ENCODE results near the gene GFER. TPM values are rescaled to one million over a fixed set of nuclear protein-coding genes. Genes with fewer than 3 reads are reported as not detected.

Gene GFER
- total and polyA plus RNA-seq, 10 of the 15 experiments (the other 5 are each of a cell fraction or from before 2014, with no cell fraction given) = 2.4 to 57.7 (median 31.3) TPM

- peaks cover 16% of the 10 kb centered on the region for H3K4me1 ChIP-seq (ENCODE audit: control insufficient read depth, insufficient read depth, low read length)
- ChIA-PET RAD21 (ENCODE audit: unreplicated experiment) (interaction anchor here (0.6 to 1.9 kb wide), 6 partner anchors 18 to 1195 kb away, joined by 3 to 7 read pairs (median 3); partner anchors contain the start of genes NOXO1, NUBP2 and SPSB3), POLR2A (interaction anchor here (0.6 to 3.3 kb wide), 17 partner anchors 8 to 305 kb away, joined by 3 to 25 read pairs (median 7); partner anchors contain the start of genes MSRB1, NOXO1, NUBP2 and SPSB3), CTCF (interaction anchor here (0.6 to 1.2 kb wide), 3 partner anchors 27 to 287 kb away, joined by 3 read pairs; partner anchors contain the start of gene ECI1), SMC1A (ENCODE audit: uncharacterized antibody, unreplicated experiment) (interaction anchor here (1.0 to 1.7 kb wide), 2 partner anchors 18 to 21 kb away, joined by 5 to 7 read pairs; partner anchors contain the start of genes MSRB1 and NOXO1)
- FAIRE-seq (no peak), ATAC-seq (peak; percentile 5), DNase-seq (ENCODE audit: low read depth, low spot score) (no peak)
- no TSS peak for BruUV-seq (replicated peaks)
- no peaks in the 10 kb centered on the region for H3K27me3 ChIP-seq (replicated peaks in 1 of 2; ENCODE audit: control insufficient read depth in 2 of 2, insufficient read depth in 2 of 2, low read length in 1 of 2)
- peak overlapping the region; percentile 98 for H3K4me3 ChIP-seq
- no peak overlapping the region for H2AFZ ChIP-seq (ENCODE audit: control insufficient read depth, low read depth, low read length)
- whole genome bisulfite sequencing (ENCODE audit: insufficient coverage, insufficient replicate concordance, low lambda C conversion rate, missing lambda C conversion rate) = under 1% methylated on average over 28 of the region's 44 CpGs
- in situ Hi-C loops (cut with MboI) (no loop called here), intact Hi-C loops (cut with micrococcal nuclease; ENCODE audit: unreplicated experiment) (no loop called here)
- peak overlapping the region; percentile 99 for H3K9ac ChIP-seq (ENCODE audit: control insufficient read depth, insufficient read depth, low read length)
- H3K27ac ChIP-seq (ENCODE audit: control insufficient read depth, insufficient read depth) = peak overlapping the region; percentile 90
- TF ChIP-seq FOS (IDR thresholded peaks at IDR 0.05; ENCODE audit: borderline replicate concordance, extremely low read depth, insufficient read length) (no peak), POLR2AphosphoS5 (IDR thresholded peaks at IDR 0.05; ENCODE audit: low read length) (peak; percentile 83), NKRF (conservative IDR thresholded peaks at IDR 0.05) (0 out of 2 replicates have a peak, but pooled peaks have one; percentile 41), WRNIP1 (IDR thresholded peaks at IDR 0.05; ENCODE audit: borderline replicate concordance, low read depth, low read length) (no peak), CEBPZ (IDR thresholded peaks at IDR 0.05; ENCODE audit: low read depth, low read length) (no peak), SIN3A (IDR thresholded peaks at IDR 0.05; ENCODE audit: low read depth, low read length) (peak; percentile 72; the same call in 1 of the 2 replicates), POLR2A (IDR thresholded peaks at IDR 0.05; ENCODE audit: low read depth, low read length) (peak; percentile 69), NR2F1 (conservative IDR thresholded peaks at IDR 0.05) (peak; percentile 49; the same call in 1 of the 2 replicates)
- TF ChIP-seq, protein P1, sequence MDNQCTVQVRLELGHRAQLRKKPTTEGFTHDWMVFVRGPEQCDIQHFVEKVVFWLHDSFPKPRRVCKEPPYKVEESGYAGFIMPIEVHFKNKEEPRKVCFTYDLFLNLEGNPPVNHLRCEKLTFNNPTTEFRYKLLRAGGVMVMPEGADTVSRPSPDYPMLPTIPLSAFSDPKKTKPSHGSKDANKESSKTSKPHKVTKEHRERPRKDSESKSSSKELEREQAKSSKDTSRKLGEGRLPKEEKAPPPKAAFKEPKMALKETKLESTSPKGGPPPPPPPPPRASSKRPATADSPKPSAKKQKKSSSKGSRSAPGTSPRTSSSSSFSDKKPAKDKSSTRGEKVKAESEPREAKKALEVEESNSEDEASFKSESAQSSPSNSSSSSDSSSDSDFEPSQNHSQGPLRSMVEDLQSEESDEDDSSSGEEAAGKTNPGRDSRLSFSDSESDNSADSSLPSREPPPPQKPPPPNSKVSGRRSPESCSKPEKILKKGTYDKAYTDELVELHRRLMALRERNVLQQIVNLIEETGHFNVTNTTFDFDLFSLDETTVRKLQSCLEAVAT (IDR thresholded peaks at IDR 0.05) = peak; percentile 28; the same call in 1 of the 2 replicates
- peaks cover 6% of the 10 kb centered on the region; the same call in 1 of the 2 replicates for H4K20me1 ChIP-seq (ENCODE audit: control insufficient read depth, insufficient read depth)
- H3K4me2 ChIP-seq (ENCODE audit: control insufficient read depth, insufficient read depth) = peak overlapping the region; percentile 83
- peaks cover 11 to 13% of the 10 kb centered on the region in 2 experiments; a peak in 3 of 4 replicates for H3K36me3 ChIP-seq (ENCODE audit: control insufficient read depth in 2 of 2, insufficient read depth in 2 of 2, low read length in 1 of 2)
- peaks cover 67% of the 10 kb centered on the region for H3K79me2 ChIP-seq (ENCODE audit: control insufficient read depth, insufficient read depth, low read length)
- H3K9me3 ChIP-seq (replicated peaks; ENCODE audit: control insufficient read depth, insufficient read depth, low read length) = no peaks in the 10 kb centered on the region
These were observed 20.0 kb upstream of the GFER start for GRCh38 chr16:1963806-1964505.
